Kidney epithelial cell (primary cell): Measurements from ENCODE around the gene ARV1. TPM values are rescaled to one million over a fixed set of nuclear protein-coding genes. Genes with fewer than 3 reads are reported as not detected.

Experiments used
- DNase-seq: peaks from one replicate; pipeline ENCODE4 v3.0.0-alpha.2; 2010; ENCODE audit warnings: low read depth
- H3K27me3 ChIP-seq: 2 replicates; pipeline ENCODE4 v1.6.0; 2011; ENCODE audit warnings: low read length; ENCODE audit not compliant: control insufficient read depth, insufficient read depth
- H3K36me3 ChIP-seq: 2 replicates; pipeline ENCODE4 v1.5.1; 2011; ENCODE audit warnings: low read length; ENCODE audit not compliant: control insufficient read depth, insufficient read depth
- H3K4me3 ChIP-seq: 2 replicates; pipeline ENCODE4 v1.5.1; 2011; ENCODE audit warnings: low read depth, mild to moderate bottlenecking, control low read depth, low read length
- total RNA-seq: library from RNA; depleted of rRNA; stranded (reverse); fragments of >200 nt; gene quantifications from 2 replicates; pipeline ENCODE4 v1.2.3, GENCODE V29; 2015
- TF ChIP-seq, protein P1 (sequence below): IDR thresholded peaks from 2 replicates; pipeline ENCODE4 v1.5.1; 2011; ENCODE audit warnings: mild to moderate bottlenecking, moderate library complexity, low read length, control low read depth, inconsistent platforms; ENCODE audit not compliant: insufficient read depth, poor library complexity, severe bottlenecking

The ARV1 gene
- total RNA-seq, 1 donor from 2014 or later, result 12.0 TPM

GRCh38 chr1:230957580-230957989 is 21.3 kb upstream of the ARV1 start:
- no peaks in the 10 kb centered on the region for H3K27me3 ChIP-seq
- TF ChIP-seq, protein P1, sequence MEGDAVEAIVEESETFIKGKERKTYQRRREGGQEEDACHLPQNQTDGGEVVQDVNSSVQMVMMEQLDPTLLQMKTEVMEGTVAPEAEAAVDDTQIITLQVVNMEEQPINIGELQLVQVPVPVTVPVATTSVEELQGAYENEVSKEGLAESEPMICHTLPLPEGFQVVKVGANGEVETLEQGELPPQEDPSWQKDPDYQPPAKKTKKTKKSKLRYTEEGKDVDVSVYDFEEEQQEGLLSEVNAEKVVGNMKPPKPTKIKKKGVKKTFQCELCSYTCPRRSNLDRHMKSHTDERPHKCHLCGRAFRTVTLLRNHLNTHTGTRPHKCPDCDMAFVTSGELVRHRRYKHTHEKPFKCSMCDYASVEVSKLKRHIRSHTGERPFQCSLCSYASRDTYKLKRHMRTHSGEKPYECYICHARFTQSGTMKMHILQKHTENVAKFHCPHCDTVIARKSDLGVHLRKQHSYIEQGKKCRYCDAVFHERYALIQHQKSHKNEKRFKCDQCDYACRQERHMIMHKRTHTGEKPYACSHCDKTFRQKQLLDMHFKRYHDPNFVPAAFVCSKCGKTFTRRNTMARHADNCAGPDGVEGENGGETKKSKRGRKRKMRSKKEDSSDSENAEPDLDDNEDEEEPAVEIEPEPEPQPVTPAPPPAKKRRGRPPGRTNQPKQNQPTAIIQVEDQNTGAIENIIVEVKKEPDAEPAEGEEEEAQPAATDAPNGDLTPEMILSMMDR, result no peak
- DNase-seq, result no peak

GRCh38 chr1:230958370-230958769 is 20.5 kb upstream of the ARV1 start:
- DNase-seq, result no peak
- Histone ChIP-seq H3K36me3 (no peaks in the 10 kb centered on the region), H3K27me3 (no peaks in the 10 kb centered on the region), H3K4me3 (no peak overlapping the region)
- TF ChIP-seq, protein P1, result no peak

More at GRCh38 chr1:230957580-230957989, 21.3 kb upstream of the ARV1 start:
- H3K4me3 ChIP-seq, result no peak overlapping the region
- H3K36me3 ChIP-seq, result no peaks in the 10 kb centered on the region

DNA sequence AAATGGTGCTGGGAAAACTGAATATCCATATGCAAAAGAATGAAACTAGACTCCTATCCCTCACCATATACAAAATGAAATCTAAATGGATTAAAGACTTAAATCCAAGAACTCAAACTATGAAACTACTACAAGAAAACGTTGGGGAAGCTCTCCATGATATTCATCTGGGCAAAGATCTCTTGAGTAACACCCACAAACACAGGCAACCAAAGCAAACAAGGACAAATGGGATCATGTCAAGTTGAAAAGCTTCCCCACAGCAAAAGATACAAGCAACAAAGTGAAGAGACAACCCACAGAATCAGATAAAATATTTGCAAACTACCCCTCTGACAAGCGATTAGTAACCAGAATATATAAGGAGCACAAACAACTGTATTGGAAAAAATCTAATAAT is 14.0 kb upstream of the ARV1 start:
- DNase-seq, result no peak
- Histone ChIP-seq H3K27me3 (no peaks in the 10 kb centered on the region), H3K4me3 (no peak overlapping the region), H3K36me3 (no peaks in the 10 kb centered on the region)
- TF ChIP-seq, protein P1, result no peak

DNA sequence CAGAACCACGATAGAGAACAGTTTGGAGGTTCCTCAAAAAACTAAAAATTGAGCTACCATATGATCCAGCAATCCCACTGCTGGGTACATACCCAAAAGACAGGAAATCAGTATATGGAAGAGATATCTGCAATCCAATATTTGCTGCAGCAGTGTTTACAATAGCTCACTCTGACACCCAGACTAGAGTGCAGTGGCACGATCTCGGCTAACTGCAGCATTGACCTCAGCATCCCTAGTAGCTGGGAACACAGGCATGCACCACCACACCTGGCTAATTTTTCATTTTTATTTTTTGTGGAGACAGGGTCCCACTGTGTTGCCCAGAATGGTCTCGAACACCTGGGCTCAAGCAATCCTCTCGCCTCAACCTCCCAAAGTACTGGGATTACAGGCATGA is 13.4 kb upstream of the ARV1 start:
- TF ChIP-seq, protein P1, result no peak
- Histone ChIP-seq H3K36me3 (no peaks in the 10 kb centered on the region), H3K4me3 (no peak overlapping the region), H3K27me3 (no peaks in the 10 kb centered on the region)
- DNase-seq, result no peak

DNA sequence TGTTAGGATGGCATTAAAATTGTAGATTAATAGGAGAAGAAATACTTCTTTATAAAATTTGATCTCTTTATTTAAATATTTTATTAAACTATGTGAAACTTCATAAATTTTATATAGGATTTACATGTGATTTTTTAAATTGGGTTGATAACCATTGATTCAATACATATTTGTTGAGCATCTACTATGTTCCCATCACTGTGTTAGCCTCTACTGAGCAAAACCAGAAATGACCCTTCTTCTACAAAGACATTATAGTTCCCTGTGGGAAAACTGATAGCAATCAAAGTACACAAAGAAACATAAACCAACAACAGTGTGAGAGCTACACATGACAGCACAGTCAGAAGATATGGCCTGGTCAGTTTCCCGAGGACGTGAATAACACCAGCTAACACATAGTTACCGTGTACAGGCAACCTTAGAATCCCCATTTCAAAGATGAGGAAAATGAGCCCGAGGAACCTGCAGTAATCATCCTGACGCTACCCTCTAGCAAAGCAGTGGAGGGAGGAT is 12.5 kb upstream of the ARV1 start:
- H3K27me3 ChIP-seq, result no peaks in the 10 kb centered on the region
- no peak for DNase-seq
- no peak overlapping the region for H3K4me3 ChIP-seq
- TF ChIP-seq, protein P1, result no peak
- H3K36me3 ChIP-seq, result no peaks in the 10 kb centered on the region

DNA sequence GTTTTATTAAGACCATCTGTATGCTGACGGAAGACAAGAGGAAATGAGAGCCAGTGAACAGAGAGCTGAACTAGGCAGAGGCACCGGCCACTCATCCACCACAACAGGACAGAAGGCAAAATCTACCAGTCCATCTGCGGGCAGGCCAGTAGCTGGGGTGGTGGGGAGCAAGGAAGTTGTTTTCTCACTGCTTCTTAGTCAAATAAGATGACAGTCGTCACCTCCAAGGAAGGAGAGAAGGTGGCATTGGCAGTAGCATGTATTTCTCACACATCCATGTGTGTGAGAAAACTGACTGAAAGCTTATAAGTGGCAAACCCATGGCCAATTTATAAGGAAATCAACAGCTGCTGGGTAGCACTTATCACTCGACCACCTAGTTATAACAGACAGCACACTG is 8.5 kb upstream of the ARV1 start:
- Histone ChIP-seq H3K4me3 (no peak overlapping the region), H3K27me3 (no peaks in the 10 kb centered on the region), H3K36me3 (no peaks in the 10 kb centered on the region)
- TF ChIP-seq, protein P1, result no peak
- no peak for DNase-seq
